ENCODE results near the gene MAP2K1. TPM values are rescaled to one million over a fixed set of nuclear protein-coding genes. Genes with fewer than 3 reads are reported as not detected.

MAP2K1 gene
- total RNA-seq, 1 donor from 2014 or later: 44.5 TPM

GRCh38 chr15:66430627-66431255, 44.0 kb downstream of the MAP2K1 start:
- H3K9me3 ChIP-seq: no peaks in the 10 kb centered on the region
- intact Hi-C loops (cut with DNase I): no loop called here
- H3K4me3 ChIP-seq: no peak overlapping the region
- DNase-seq (no peak), ATAC-seq (no peak)
- no peaks in the 10 kb centered on the region for H3K27me3 ChIP-seq
- H3K4me1 ChIP-seq: no peaks in the 10 kb centered on the region
- H3K36me3 ChIP-seq: peaks cover 2% of the 10 kb centered on the region
- H3K27ac ChIP-seq: no peak overlapping the region
- TF ChIP-seq, protein P1, sequence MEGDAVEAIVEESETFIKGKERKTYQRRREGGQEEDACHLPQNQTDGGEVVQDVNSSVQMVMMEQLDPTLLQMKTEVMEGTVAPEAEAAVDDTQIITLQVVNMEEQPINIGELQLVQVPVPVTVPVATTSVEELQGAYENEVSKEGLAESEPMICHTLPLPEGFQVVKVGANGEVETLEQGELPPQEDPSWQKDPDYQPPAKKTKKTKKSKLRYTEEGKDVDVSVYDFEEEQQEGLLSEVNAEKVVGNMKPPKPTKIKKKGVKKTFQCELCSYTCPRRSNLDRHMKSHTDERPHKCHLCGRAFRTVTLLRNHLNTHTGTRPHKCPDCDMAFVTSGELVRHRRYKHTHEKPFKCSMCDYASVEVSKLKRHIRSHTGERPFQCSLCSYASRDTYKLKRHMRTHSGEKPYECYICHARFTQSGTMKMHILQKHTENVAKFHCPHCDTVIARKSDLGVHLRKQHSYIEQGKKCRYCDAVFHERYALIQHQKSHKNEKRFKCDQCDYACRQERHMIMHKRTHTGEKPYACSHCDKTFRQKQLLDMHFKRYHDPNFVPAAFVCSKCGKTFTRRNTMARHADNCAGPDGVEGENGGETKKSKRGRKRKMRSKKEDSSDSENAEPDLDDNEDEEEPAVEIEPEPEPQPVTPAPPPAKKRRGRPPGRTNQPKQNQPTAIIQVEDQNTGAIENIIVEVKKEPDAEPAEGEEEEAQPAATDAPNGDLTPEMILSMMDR (IDR thresholded peaks at IDR 0.05): no peak

GRCh38 chr15:66433726-66434125, 47.0 kb downstream of the MAP2K1 start:
- TF ChIP-seq, protein P1 (IDR thresholded peaks at IDR 0.05): no peak
- Histone ChIP-seq H3K36me3 (peaks cover 32% of the 10 kb centered on the region), H3K27ac (no peak overlapping the region), H3K4me1 (no peaks in the 10 kb centered on the region), H3K9me3 (no peaks in the 10 kb centered on the region), H3K4me3 (no peak overlapping the region), H3K27me3 (no peaks in the 10 kb centered on the region)
- ATAC-seq (peak; percentile 36), DNase-seq (no peak)
- intact Hi-C loops (cut with DNase I): no loop called here

- TF ChIP-seq, protein P1 (IDR thresholded peaks at IDR 0.05): no peak
- Histone ChIP-seq H3K4me1 (no peaks in the 10 kb centered on the region), H3K36me3 (peaks cover 87% of the 10 kb centered on the region), H3K27ac (no peak overlapping the region), H3K9me3 (no peaks in the 10 kb centered on the region), H3K27me3 (no peaks in the 10 kb centered on the region), H3K4me3 (no peak overlapping the region)
- DNase-seq: no peak
- intact Hi-C loops (cut with DNase I): no loop called here
- no peak for ATAC-seq
Observed at GRCh38 chr15:66440501-66440900, 53.8 kb downstream of the MAP2K1 start.

- intact Hi-C loops (cut with DNase I): no loop called here
- no peak for ATAC-seq
Observed at GRCh38 chr15:66452420-66452819, 65.7 kb downstream of the MAP2K1 start.

GRCh38 chr15:66452971-66453580, 66.4 kb downstream of the MAP2K1 start:
- Histone ChIP-seq H3K9me3 (no peaks in the 10 kb centered on the region), H3K27ac (no peak overlapping the region), H3K4me1 (no peaks in the 10 kb centered on the region), H3K36me3 (no peaks in the 10 kb centered on the region), H3K4me3 (no peak overlapping the region), H3K27me3 (no peaks in the 10 kb centered on the region)
- ATAC-seq (peak; percentile 58), DNase-seq (no peak)
- intact Hi-C loops (cut with DNase I): no loop called here
- TF ChIP-seq, protein P1 (IDR thresholded peaks at IDR 0.05): no peak

More at GRCh38 chr15:66452420-66452819, 65.7 kb downstream of the MAP2K1 start:
- Histone ChIP-seq H3K27me3 (no peaks in the 10 kb centered on the region), H3K4me3 (no peak overlapping the region), H3K4me1 (no peaks in the 10 kb centered on the region), H3K27ac (no peak overlapping the region), H3K36me3 (no peaks in the 10 kb centered on the region), H3K9me3 (no peaks in the 10 kb centered on the region)
- DNase-seq: no peak
- TF ChIP-seq, protein P1 (IDR thresholded peaks at IDR 0.05): no peak
